ENCODE measurements around the gene ASCL2.

GRCh38 chr11:2318707-2319106, 48.3 kb upstream of the ASCL2 start:
- TF ChIP-seq FOXA1 (IDR thresholded peaks at IDR 0.05) (no peak), L3MBTL2 (conservative IDR thresholded peaks at IDR 0.05) (no peak), NFRKB (IDR thresholded peaks at IDR 0.05) (no peak), TARDBP (IDR thresholded peaks at IDR 0.05) (no peak), BHLHE40 (IDR thresholded peaks at IDR 0.05; ENCODE audit: borderline replicate concordance) (no peak), ZNF384 (IDR thresholded peaks at IDR 0.05) (no peak), CTBP1 (IDR thresholded peaks at IDR 0.05; ENCODE audit: borderline replicate concordance) (no peak), SP1 (IDR thresholded peaks at IDR 0.05) (no peak), ARNT (IDR thresholded peaks at IDR 0.05) (no peak), LEF1 (IDR thresholded peaks at IDR 0.05; ENCODE audit: borderline replicate concordance) (no peak), FOXM1 (IDR thresholded peaks at IDR 0.05; ENCODE audit: borderline replicate concordance) (no peak), ELF4 (IDR thresholded peaks at IDR 0.05) (no peak)
